Cardiac muscle cell (in vitro differentiated cells and primary cell): ENCODE measurements around the gene GZMA. TPM values are rescaled to one million over a fixed set of nuclear protein-coding genes. Genes with fewer than 3 reads are reported as not detected.

Experiments used
- DNase-seq, 2 donors: peaks; one replicate each; pipeline versions ENCODE4 v3.0.0 to v3.0.0-alpha.2; 2010 to 2017; ENCODE audit warnings: low read depth in 1 of 2, low spot score in 1 of 2
- H3K27ac ChIP-seq: fragments of 200-600 bp; sonication (generic); 2 replicates; pipeline ENCODE4 v1.5.1; 2016
- H3K27me3 ChIP-seq: fragments of 200-600 bp; sonication (generic); 2 replicates; pipeline ENCODE4 v1.6.0; 2016; ENCODE audit warnings: control low read depth
- H3K36me3 ChIP-seq: fragments of 200-600 bp; sonication (generic); 2 replicates; pipeline ENCODE4 v1.5.1; 2016; ENCODE audit warnings: control low read depth
- H3K4me1 ChIP-seq: fragments of 200-600 bp; sonication (generic); 2 replicates; pipeline ENCODE4 v1.8.1; 2017; ENCODE audit warnings: low read depth, mild to moderate bottlenecking, mixed run types
- H3K4me3 ChIP-seq: fragments of 200-600 bp; sonication (generic); 2 replicates; pipeline ENCODE4 v1.5.1; 2016; ENCODE audit warnings: mild to moderate bottlenecking
- H3K9me3 ChIP-seq: fragments of 200-600 bp; sonication (generic); 2 replicates; pipeline ENCODE4 v1.5.1; 2017; ENCODE audit warnings: low read depth, mild to moderate bottlenecking, control low read depth
- polyA plus RNA-seq: library from polyadenylated mRNA; unstranded; fragments of >200 nt; fragmentation: Nextera tagmentation; extraction: Ambion mirVana; gene quantifications from 2 replicates; pipeline ENCODE4 v1.2.1, GENCODE V29; 2016
- total RNA-seq: library from RNA; depleted of rRNA; stranded (reverse); fragments of >200 nt; gene quantifications from 2 replicates; pipeline ENCODE4 v1.2.3, GENCODE V29; 2016
- TF ChIP-seq, protein P1 (sequence below): IDR thresholded peaks from 2 replicates; pipeline ENCODE4 v1.5.1; 2012; ENCODE audit warnings: low read depth, mild to moderate bottlenecking, low read length

Gene GZMA
- total and polyA plus RNA-seq, 2 experiments from 2014 or later = not detected

DNA sequence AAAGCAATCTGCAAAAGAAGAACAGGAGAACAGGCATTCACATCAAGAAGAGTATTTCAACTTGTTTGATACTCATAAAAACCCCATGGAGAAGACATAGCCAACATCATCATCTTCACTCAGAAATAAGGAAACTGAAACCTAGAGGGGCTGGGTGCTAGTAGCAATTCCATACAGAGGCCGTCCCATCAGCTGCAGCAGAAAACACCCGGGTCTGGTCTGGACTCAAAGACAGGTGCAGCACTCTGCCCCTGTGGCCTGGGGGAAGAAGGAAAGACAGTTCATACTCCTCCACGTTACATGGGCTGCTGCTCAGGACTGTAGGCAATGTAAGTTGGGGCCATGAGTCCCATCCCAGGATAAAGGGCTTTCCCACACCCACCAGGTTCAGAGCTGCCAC lies 11.6 kb downstream of the GZMA start:
- no peaks in the 10 kb centered on the region for H3K9me3 ChIP-seq
- H3K36me3 ChIP-seq = no peaks in the 10 kb centered on the region
- peaks cover 4% of the 10 kb centered on the region for H3K4me1 ChIP-seq
- no peak for DNase-seq
- no peak overlapping the region for H3K27ac ChIP-seq
- H3K27me3 ChIP-seq = no peaks in the 10 kb centered on the region
- TF ChIP-seq, protein P1, sequence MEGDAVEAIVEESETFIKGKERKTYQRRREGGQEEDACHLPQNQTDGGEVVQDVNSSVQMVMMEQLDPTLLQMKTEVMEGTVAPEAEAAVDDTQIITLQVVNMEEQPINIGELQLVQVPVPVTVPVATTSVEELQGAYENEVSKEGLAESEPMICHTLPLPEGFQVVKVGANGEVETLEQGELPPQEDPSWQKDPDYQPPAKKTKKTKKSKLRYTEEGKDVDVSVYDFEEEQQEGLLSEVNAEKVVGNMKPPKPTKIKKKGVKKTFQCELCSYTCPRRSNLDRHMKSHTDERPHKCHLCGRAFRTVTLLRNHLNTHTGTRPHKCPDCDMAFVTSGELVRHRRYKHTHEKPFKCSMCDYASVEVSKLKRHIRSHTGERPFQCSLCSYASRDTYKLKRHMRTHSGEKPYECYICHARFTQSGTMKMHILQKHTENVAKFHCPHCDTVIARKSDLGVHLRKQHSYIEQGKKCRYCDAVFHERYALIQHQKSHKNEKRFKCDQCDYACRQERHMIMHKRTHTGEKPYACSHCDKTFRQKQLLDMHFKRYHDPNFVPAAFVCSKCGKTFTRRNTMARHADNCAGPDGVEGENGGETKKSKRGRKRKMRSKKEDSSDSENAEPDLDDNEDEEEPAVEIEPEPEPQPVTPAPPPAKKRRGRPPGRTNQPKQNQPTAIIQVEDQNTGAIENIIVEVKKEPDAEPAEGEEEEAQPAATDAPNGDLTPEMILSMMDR = no peak
- no peak overlapping the region for H3K4me3 ChIP-seq

DNA sequence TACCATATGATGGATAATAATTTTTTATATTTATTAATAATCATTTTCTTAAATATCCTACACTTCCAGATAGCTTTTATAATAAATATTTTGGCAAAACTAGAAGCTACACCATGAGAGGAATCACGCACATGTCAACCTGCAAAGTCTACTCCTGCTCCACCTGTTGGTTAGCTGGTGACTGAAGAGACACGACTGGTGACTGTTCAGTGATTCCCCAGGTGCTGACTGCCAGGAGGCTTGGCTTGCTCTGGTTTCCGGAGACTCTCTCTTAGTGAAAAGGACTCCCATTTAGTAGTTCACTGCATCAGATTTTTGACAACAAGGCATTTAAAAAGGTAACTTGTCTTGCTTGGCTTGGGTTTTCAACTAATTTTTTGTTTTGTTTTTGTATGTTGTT lies 20.9 kb downstream of the GZMA start:
- H3K27ac ChIP-seq = no peak overlapping the region
- DNase-seq = no peak
- H3K4me1 ChIP-seq = no peaks in the 10 kb centered on the region
- H3K27me3 ChIP-seq = no peaks in the 10 kb centered on the region
- H3K4me3 ChIP-seq = no peak overlapping the region
- no peaks in the 10 kb centered on the region for H3K9me3 ChIP-seq
- TF ChIP-seq, protein P1 = no peak
- H3K36me3 ChIP-seq = no peaks in the 10 kb centered on the region

DNA sequence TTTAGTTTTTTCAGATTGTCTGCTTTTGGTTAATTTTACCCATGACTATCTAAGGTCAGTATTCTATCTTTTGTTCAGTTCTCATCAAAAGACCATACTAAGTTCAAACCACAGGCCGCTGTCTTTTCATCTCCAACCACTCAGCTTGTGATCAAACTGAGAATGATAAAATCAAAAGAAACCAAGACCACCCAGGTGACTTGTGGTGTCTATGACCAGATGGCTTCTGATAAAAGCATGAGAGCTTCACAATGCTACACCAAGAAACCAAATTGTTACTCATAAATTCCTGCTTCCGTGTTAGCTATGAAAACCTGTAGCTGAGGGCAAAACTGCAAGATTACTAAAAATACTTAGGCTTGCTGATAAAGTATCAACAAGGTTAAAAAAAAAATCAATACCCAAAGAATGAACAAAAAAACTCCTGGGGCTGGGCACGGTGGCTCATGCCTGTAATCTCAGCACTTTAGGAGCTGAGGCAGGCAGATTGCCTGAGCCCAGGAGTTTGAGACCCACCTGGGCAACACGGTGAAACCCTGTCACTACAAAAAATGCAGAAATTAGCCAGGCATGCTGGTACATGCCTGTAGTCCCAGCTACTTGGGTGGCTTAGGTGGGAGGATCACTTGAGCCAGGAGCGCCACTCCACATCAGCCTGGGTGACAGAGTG lies 31.7 kb downstream of the GZMA start:
- TF ChIP-seq, protein P1 = no peak
- no peaks in the 10 kb centered on the region for H3K4me1 ChIP-seq
- H3K4me3 ChIP-seq = no peak overlapping the region
- no peaks in the 10 kb centered on the region for H3K27me3 ChIP-seq
- no peaks in the 10 kb centered on the region for H3K36me3 ChIP-seq
- DNase-seq = no peak
- no peak overlapping the region for H3K27ac ChIP-seq
- no peaks in the 10 kb centered on the region for H3K9me3 ChIP-seq

DNA sequence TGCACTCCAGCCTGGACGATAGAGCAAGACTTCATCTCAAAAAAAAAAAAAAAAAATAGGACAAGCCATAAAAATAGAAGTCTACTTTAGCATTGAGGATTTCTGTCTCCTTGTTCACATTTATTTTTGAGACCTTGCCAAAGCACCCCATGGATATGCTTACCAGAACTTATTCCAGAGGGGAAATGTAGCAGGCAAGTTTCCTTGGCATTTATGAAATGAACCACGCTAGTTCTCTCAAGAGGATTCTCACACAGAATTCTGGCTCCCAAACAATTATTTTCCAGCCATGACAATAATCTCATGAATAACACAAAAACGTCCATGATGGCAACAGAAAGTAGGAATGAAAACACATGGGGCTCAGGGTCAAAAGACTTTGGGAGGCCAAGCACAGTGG lies 34.1 kb downstream of the GZMA start:
- H3K27me3 ChIP-seq = no peaks in the 10 kb centered on the region
- H3K4me1 ChIP-seq = no peaks in the 10 kb centered on the region
- no peaks in the 10 kb centered on the region for H3K36me3 ChIP-seq
- no peak for DNase-seq
- H3K4me3 ChIP-seq = no peak overlapping the region
- H3K9me3 ChIP-seq = no peaks in the 10 kb centered on the region
- H3K27ac ChIP-seq = no peak overlapping the region
- TF ChIP-seq, protein P1 = no peak

DNA sequence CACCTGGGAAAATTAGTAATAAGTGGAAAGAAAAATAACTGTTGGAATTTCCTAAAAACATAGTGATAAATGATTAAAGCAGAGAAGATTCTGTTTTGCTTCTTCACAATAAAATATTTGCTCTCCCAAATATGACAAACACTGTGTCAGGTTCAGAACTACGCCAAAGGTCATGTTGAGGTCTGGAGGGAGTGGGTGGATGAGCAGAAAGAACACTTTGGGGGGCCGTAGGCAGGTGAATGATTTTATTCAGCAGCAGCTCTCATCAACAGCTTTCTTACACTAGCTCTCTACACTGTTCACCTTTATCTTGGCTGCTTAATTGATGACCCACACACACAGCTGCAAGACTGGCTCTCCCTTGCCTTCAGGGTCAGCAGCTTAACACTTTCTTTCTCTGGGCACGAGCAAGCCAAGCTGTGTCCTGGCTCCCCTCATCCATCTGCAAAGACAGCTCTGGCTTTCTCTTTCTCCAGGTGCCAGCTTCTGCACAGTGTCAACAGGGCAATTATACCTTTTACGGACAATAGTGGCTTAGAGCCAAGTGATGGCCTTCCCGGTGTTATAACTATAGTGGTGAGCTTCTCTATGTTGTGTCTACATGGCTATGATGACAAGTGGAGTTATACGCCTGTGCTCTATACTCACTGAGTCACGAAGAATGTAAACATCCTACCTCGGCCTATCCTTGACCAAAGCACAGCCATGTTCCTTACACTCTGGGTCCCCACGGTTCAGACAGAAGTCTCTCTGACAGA lies 38.6 kb downstream of the GZMA start:
- H3K27me3 ChIP-seq = no peaks in the 10 kb centered on the region

More for the DNA sequence above, 38.6 kb downstream of the GZMA start:
- TF ChIP-seq, protein P1 = no peak
- Histone ChIP-seq H3K27ac (no peak overlapping the region), H3K9me3 (no peaks in the 10 kb centered on the region), H3K4me1 (no peaks in the 10 kb centered on the region), H3K36me3 (no peaks in the 10 kb centered on the region), H3K4me3 (no peak overlapping the region)
- DNase-seq = no peak
